Activated naive CD4-positive, alpha-beta T cell treated with anti-CD3 and anti-CD28 coated beads, Interleukin-2, amount 10 ng/mL, durations not matched to agents 7 days and 5 days (primary cell): Measurements from ENCODE around the gene DACT2.
"Not testable (repeated sequence)": the region's sequence is repeated elsewhere in the genome, so short reads cannot be mapped to it uniquely, and the experiment has no call there.

Source experiments
- CTCF ChIA-PET: fragments of 350-600 bp; sonication (Branson Sonifier 250); formaldehyde crosslinking; loops from one replicate; lab custom pipeline; 2021; ENCODE audit warnings: antibody characterized with exemption; lab: Charles Lee
- DNase-seq: peaks from one replicate; pipeline ENCODE4 v3.0.0-alpha.2; 2020
- H3K27ac Mint-ChIP-seq: one replicate; pipeline ENCODE4 v1.8.0; 2021; ENCODE audit warnings: mild to moderate bottlenecking, moderate library complexity, mixed read lengths
- H3K27me3 Mint-ChIP-seq: one replicate; pipeline ENCODE4 v1.8.0; 2021; ENCODE audit warnings: mild to moderate bottlenecking, mixed read lengths
- H3K36me3 Mint-ChIP-seq: one replicate; pipeline ENCODE4 v1.8.0; 2021; ENCODE audit warnings: mixed read lengths
- H3K4me1 Mint-ChIP-seq: one replicate; pipeline ENCODE4 v1.8.0; 2021; ENCODE audit warnings: mixed read lengths
- H3K4me3 Mint-ChIP-seq: one replicate; pipeline ENCODE4 v1.8.0; 2021; ENCODE audit warnings: mild to moderate bottlenecking, moderate library complexity, mixed read lengths
- H3K9me3 Mint-ChIP-seq: one replicate; pipeline ENCODE4 v1.8.0; 2021; ENCODE audit warnings: mixed read lengths

The DACT2 gene

DNA sequence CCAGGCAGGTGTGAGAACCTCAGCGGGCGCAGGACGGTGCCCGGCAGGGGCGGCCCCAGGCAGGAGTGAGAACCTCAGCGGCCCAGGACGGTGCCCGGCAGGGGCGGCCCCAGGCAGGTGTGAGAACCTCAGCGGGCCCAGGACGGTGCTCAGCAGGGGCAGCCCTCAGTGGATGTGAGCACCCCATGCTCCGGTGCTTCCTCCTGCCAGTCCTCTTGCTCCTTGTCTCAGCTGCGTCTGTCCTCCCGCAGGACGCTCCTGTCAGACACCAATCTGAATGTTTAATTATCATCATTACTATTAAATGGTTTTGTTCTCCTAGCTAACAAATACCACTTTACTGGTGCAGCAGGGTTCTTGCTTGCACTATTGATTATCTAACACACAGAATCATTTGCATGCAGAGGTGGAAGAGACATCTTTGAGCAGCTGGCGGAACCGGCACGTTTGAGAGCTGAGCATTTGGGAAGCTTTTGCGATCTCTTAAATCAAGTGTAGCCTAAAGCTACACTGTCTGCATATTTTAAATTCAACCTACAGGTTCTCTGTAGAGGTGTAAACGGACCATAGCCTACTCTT is 39.4 kb upstream of the DACT2 start:
- no peaks in the 10 kb centered on the region for H3K4me1 Mint-ChIP-seq
- CTCF ChIA-PET = no interaction called here
- H3K27ac Mint-ChIP-seq = no peak overlapping the region
- no peaks in the 10 kb centered on the region for H3K27me3 Mint-ChIP-seq
- no peak for DNase-seq
- H3K4me3 Mint-ChIP-seq = no peak overlapping the region
- H3K36me3 Mint-ChIP-seq = no peaks in the 10 kb centered on the region
- H3K9me3 Mint-ChIP-seq = no peaks in the 10 kb centered on the region

DNA sequence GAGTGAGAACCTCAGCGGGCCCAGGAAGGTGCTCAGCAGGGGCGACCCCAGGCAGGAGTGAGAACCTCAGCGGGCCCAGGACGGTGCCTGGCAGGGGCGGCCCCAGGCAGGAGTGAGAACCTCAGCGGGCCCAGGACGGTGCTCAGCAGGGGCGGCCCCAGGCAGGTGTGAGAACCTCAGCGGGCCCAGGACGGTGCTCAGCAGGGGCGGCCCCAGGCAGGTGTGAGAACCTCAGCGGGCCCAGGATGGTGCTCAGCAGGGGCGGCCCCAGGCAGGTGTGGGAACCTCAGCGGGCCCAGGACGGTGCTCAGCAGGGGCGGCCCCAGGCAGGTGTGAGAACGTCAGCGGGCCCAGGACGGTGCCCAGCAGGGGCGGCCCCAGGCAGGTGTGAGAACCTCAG is 37.3 kb upstream of the DACT2 start:
- not testable (repeated sequence) for H3K4me3 Mint-ChIP-seq

DNA sequence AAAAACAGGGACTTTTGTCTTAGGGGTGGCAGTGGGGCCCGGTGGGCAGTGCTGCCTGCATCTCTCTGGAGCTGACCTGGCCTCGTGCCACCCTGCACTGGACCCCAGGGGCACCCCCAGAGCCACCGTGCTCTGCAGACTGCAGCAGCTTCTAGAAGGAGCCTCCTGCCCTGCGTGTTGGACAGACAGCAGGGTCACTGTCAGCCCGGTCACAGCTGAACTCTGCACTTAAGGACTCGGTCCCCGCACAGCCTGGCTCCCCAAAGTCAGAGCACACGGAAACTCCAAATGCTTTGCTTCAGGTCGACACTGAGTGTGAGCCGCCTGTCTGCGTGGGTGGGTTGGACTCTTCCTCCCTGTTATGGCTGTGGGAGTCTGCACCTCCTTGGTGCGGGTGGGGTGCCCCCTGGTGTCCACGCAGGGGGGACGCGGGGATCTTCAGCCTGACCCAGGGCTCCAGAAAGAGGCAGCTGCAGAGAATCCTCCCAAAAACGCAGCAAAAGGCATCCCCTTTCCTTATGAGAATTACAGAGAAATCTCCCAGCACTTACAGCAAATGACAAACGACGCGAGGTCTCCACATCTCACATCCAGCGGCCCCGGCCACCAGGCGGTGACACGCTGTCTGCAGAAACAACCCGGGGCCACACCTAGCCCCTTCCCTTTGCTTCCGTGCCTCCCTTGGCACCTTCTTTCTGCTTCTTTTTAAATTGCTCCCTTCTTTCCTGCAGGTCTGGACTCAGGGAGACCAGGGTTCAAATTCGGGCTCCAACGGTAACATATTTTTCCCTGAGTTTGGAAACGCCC is 36.3 kb upstream of the DACT2 start:
- no peak for DNase-seq

More for the DNA sequence above, 37.3 kb upstream of the DACT2 start:
- H3K27me3 Mint-ChIP-seq, H3K27ac Mint-ChIP-seq, H3K4me1 Mint-ChIP-seq, CTCF ChIA-PET, H3K36me3 Mint-ChIP-seq, DNase-seq, H3K9me3 Mint-ChIP-seq: not testable (repeated sequence)

DNA sequence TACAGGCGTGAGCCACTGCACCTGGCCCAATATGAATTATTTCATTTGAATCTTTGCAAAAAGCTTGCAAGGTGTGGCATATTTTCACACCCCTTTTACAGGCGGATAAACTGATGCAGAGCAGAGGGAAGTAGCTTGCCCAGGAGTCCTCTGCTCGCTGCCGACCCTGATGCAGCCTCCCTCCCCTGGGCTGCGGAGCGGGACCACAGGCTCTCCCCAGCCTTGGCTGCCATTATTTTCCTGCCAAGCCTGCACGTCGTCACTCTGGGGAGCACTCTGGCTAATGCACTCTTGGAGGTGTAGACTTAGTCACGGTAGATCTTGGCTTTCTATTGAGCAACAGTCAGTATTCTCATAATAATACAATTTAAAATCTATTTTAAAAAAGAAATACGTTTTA is 34.8 kb upstream of the DACT2 start:
- Mint-ChIP-seq H3K27me3 (no peaks in the 10 kb centered on the region), H3K27ac (no peak overlapping the region), H3K36me3 (no peaks in the 10 kb centered on the region), H3K4me1 (no peaks in the 10 kb centered on the region), H3K4me3 (no peak overlapping the region), H3K9me3 (peaks cover 2% of the 10 kb centered on the region)
- no peak for DNase-seq
- CTCF ChIA-PET = no interaction called here

More for the DNA sequence above, 36.3 kb upstream of the DACT2 start:
- Mint-ChIP-seq H3K36me3 (no peaks in the 10 kb centered on the region), H3K27me3 (no peaks in the 10 kb centered on the region), H3K4me3 (no peak overlapping the region), H3K4me1 (no peaks in the 10 kb centered on the region), H3K27ac (no peak overlapping the region), H3K9me3 (no peaks in the 10 kb centered on the region)
- CTCF ChIA-PET = no interaction called here

DNA sequence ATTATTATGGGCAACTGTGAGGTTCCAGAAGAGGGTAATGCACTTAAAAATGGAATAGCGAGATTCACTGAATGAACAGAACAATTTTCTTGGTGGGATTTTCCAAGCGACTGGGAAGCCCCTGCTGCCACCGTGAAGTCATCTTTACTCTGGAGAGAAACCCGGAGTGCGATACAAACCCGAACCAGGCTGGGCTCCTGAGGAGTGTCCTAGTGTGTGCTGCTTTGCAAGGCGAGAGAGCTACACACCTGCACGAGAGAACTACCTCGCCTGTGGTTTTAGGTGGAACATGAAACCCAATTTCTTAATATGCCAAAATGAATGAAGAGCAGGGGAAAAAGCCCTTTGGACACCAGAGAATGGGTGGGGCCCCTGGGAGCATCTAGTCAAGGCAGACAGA is 33.5 kb upstream of the DACT2 start:
- Mint-ChIP-seq H3K4me3 (no peak overlapping the region), H3K9me3 (peaks cover 2% of the 10 kb centered on the region), H3K4me1 (no peaks in the 10 kb centered on the region), H3K27me3 (no peaks in the 10 kb centered on the region), H3K27ac (no peak overlapping the region), H3K36me3 (no peaks in the 10 kb centered on the region)
- no peak for DNase-seq
- CTCF ChIA-PET = no interaction called here

DNA sequence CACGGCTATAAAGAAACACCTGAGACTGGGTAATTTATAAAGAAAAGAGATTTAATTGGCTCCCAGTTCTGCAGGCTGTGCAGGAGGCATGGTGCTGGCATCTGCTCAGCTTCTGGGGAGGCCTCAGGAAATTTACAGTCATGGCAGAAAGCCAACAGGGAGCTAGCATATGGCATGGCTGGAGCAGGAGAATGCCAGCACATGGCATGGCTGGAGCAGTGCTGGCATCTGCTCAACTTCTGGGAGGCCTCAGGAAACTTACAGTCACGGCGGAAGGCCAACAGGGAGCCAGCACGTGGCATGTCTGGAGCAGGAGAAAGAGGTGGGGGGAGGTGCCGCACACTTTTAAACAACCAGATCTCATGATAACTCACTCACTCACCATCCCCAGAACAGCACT is 32.5 kb upstream of the DACT2 start:
- no peak overlapping the region for H3K27ac Mint-ChIP-seq
- H3K4me1 Mint-ChIP-seq = no peaks in the 10 kb centered on the region
- H3K27me3 Mint-ChIP-seq = no peaks in the 10 kb centered on the region
- DNase-seq = no peak
- peaks cover 2% of the 10 kb centered on the region for H3K9me3 Mint-ChIP-seq
- no peaks in the 10 kb centered on the region for H3K36me3 Mint-ChIP-seq
- CTCF ChIA-PET = no interaction called here
- H3K4me3 Mint-ChIP-seq = no peak overlapping the region

DNA sequence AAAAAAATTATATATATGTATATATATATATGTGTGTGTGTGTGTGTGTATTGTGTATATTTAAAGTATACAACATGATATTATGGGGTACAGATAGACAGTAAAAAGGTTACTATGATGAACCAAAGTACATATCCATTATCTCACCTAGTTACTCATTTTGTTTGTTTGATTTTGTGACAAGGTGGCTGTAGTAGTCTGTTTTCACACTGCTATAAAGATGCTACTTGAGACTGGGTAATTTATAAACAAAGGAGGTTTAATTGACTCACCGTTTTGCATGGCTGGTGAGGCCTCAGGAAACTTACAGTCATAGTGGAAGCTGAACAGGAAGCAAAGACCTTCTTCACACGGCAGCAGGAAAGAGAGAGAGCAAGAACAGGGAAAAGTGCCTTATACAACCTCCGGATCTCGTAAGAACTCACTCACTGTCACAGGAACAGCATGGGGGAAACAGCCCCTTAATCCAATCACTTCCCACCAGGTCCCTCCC is 30.2 kb upstream of the DACT2 start:
- CTCF ChIA-PET = no interaction called here
- Mint-ChIP-seq H3K27me3 (peaks cover 8% of the 10 kb centered on the region), H3K4me3 (no peak overlapping the region), H3K4me1 (no peaks in the 10 kb centered on the region), H3K27ac (no peak overlapping the region), H3K9me3 (peaks cover 2% of the 10 kb centered on the region), H3K36me3 (no peaks in the 10 kb centered on the region)
- DNase-seq = no peak

DNA sequence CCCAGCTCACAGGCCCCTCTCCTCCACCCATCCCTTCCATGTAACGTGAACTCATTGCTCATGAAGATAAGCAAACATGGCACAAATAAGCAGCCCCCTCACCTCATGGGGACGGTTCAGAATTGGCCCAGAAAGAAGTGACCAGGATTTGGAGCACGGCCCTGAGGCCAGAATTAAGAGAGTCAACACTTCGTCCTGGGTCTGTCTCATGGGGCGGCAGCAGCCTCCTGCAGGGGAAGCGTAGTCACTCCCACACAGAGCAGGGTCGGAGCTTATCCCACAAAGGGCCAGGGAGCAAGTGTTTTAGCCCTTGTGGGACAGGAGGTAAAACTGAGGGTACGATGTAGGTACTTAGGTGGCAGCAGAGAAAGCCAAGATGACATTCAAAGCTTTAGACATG is 28.6 kb upstream of the DACT2 start:
- Mint-ChIP-seq H3K4me3 (no peak overlapping the region), H3K27ac (no peak overlapping the region), H3K36me3 (no peaks in the 10 kb centered on the region), H3K4me1 (no peaks in the 10 kb centered on the region), H3K27me3 (peaks cover 9% of the 10 kb centered on the region), H3K9me3 (peaks cover 2% of the 10 kb centered on the region)
- CTCF ChIA-PET = no interaction called here
- no peak for DNase-seq

DNA sequence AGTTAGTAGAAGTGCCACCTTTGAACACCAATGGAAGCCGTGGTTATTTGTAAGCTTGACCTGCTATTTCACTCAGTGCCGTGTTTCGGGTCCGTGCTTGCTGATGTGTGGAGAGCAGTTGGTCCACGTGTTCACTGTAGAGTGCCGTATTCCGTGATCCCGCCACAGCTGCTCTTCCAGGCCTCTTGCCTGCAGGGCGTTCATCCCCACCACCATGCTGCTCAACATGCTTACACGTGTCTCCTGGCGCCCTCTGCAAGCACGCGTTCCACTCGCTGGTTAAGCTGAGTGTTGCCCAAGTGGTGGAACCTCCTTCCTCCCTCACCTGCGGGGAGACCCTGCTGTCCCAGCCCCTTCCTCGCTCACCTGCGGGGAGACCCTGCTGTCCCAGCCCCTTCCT is 28.0 kb upstream of the DACT2 start:
- no peak for DNase-seq
- no peaks in the 10 kb centered on the region for H3K36me3 Mint-ChIP-seq
- H3K4me3 Mint-ChIP-seq = no peak overlapping the region
- CTCF ChIA-PET = no interaction called here
- H3K27me3 Mint-ChIP-seq = peaks cover 9% of the 10 kb centered on the region
- H3K27ac Mint-ChIP-seq = no peak overlapping the region
- no peaks in the 10 kb centered on the region for H3K4me1 Mint-ChIP-seq
- H3K9me3 Mint-ChIP-seq = peaks cover 2% of the 10 kb centered on the region

DNA sequence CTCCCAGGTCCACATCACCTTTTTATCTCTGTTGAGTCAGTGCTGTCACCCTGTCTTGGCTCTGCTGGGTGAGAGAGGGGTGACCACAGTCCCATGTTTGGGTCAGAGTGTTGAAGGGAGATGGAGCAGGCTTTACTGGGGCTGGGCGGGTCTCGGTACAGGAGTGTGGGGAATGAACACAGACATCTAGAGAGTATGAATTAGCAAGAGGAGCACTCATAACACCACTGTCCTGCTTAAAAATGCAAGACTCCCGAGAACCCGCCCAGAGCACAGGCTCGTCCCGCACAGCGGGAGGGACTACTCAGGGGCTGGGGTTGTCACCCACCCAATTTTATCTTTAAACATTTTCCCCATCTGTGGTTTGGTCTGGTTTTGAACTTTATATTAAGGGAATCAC is 27.5 kb upstream of the DACT2 start:
- Mint-ChIP-seq H3K27ac (no peak overlapping the region), H3K36me3 (no peaks in the 10 kb centered on the region), H3K9me3 (peaks cover 2% of the 10 kb centered on the region), H3K27me3 (peaks cover 9% of the 10 kb centered on the region), H3K4me3 (no peak overlapping the region), H3K4me1 (no peaks in the 10 kb centered on the region)
- CTCF ChIA-PET = no interaction called here
- no peak for DNase-seq

DNA sequence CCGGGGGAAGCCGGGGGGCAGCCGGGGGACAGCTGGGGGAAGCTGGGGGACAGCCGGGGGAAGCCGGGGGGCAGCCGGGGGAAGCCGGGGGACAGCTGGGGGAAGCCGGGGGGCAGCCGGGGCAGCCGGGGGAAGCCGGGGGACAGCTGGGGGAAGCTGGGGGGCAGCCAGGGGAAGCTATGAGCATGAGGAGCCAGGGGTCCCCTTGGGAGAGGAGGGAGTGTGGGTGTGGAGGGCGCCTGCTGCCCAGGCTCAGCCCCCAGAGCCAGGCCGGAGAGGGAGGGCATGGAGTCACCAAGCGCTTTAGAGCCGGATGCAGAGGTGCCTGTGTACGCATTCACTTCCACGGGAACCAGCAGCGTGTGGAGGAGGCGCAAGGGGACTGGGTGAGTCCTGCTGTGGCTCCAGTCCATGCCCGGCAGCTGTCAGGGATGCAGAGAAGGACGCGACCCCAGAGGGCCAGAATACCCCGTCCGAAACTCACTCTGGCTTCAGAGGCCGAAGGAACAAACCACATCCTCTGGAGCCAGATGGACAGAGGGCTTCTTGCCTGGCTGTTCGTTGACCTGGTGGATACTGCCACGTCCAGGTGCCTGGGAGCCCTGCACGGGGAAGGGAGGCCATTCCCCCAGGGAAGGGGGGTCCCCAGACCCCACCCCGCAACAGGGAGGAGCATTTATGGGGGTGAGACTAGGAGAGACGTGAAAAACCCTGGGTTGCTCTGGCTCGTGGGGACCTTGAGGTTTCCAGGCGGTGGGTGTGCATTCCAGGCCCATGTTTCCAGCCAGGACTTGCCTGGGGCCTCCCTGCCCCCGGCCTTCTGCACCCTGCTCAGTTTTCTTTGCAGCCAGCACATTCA is 26.5 kb upstream of the DACT2 start:
- no peak overlapping the region for H3K27ac Mint-ChIP-seq
- H3K36me3 Mint-ChIP-seq = no peaks in the 10 kb centered on the region
- H3K4me1 Mint-ChIP-seq = no peaks in the 10 kb centered on the region
- no peak overlapping the region for H3K4me3 Mint-ChIP-seq
- DNase-seq = no peak
- peaks cover 2% of the 10 kb centered on the region for H3K9me3 Mint-ChIP-seq
- CTCF ChIA-PET = interaction anchor here (0.6 kb wide), 1 partner anchor 16 kb away, joined by 3 read pairs; no protein-coding TSS in a partner anchor
- peaks cover 9% of the 10 kb centered on the region for H3K27me3 Mint-ChIP-seq

DNA sequence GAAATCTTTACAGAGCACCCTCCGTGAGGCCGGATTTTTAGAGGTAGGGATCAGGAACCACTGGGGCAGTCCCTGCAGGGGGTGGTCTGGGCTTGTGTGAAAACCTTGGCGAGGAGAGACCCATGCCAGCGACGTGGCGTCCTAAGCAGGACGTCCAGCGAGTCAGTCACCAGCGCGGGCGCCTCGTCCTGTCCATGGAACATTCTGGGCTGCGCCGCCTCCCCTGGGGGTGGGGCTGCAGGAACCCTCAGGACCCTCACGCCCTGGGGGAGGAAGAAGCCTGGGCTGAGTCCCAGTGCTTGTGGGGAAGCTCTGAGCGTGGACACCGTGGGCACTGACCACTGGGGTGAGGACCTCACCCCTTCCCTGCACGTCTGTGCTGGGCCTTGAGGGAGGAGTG is 25.7 kb upstream of the DACT2 start:
- Mint-ChIP-seq H3K9me3 (peaks cover 2% of the 10 kb centered on the region), H3K4me1 (no peaks in the 10 kb centered on the region), H3K4me3 (no peak overlapping the region), H3K36me3 (no peaks in the 10 kb centered on the region), H3K27me3 (peaks cover 9% of the 10 kb centered on the region), H3K27ac (no peak overlapping the region)
- CTCF ChIA-PET = no interaction called here
- no peak for DNase-seq

DNA sequence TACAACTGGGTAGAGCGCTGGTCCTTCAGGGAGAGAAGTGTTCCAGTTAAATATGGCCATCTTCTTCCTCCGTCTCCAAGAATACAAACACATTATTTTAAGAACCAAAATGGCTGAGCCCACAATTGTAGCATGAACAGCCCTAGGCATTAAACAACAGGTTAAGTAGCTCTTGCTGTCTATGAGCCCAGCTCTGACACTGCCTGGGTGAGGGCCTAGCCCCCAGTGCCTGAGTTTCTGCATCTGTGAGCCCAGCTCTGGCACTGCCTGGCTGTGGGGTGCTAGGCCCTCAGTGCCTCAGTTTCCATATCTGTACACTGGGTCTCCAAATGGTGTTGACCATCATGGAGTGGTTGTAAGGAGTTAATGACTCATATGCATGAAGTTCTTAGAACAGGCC is 24.8 kb upstream of the DACT2 start:
- H3K4me1 Mint-ChIP-seq = no peaks in the 10 kb centered on the region
- H3K27me3 Mint-ChIP-seq = peaks cover 9% of the 10 kb centered on the region
- H3K9me3 Mint-ChIP-seq = no peaks in the 10 kb centered on the region
- H3K27ac Mint-ChIP-seq = no peak overlapping the region
- DNase-seq = no peak
- no peaks in the 10 kb centered on the region for H3K36me3 Mint-ChIP-seq
- CTCF ChIA-PET = no interaction called here
- no peak overlapping the region for H3K4me3 Mint-ChIP-seq

DNA sequence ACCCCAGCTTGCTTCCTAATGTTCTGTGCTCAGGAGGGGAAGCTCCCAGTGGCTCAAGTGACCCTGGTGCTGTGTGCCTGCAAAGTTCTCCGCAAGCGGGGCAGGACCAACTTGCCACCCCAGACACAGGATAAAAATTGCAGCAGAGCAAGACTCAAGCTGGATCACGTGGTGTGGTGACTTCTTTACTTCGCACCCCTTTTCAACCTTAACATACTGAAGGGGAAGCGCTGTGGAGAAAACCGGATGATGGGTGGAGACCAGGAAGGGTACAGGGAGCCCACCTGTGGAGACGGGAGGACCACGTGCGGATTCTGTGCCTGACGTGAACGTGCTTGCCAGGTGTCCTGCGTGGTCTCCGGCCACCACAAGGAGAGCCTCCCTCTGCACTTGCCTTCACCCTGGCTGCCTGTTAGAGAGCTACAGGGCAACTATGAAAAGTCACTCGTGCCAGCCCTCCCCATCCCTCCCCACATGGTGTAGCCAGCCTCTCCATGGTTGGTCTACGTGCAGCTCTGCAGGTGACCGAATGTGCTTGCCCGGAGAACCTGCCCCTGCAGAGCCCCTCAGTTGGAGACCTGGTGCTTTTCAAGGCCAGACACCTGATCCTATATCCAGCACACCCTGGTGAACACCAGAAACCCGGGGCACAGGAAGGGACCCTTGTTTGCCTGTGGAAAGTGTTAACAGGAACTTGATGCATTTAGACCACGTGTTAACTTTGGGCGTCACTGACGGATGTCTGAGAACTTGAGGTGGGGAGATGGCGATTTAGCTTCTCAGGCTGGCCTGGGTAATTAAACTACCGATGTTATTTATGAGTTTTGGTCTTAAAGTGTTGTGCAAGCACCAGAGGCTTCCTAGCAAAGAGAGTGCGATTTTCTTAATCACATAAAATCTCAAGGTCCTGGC is 23.9 kb upstream of the DACT2 start:
- no peak overlapping the region for H3K27ac Mint-ChIP-seq
- DNase-seq = no peak
- no peaks in the 10 kb centered on the region for H3K4me1 Mint-ChIP-seq
- H3K36me3 Mint-ChIP-seq = no peaks in the 10 kb centered on the region
- CTCF ChIA-PET = no interaction called here
- H3K4me3 Mint-ChIP-seq = no peak overlapping the region
- peaks cover 9% of the 10 kb centered on the region for H3K27me3 Mint-ChIP-seq
- no peaks in the 10 kb centered on the region for H3K9me3 Mint-ChIP-seq
